GM18870 (cell line): ENCODE measurements around the gene SLC9A7.

ENCODE experiments used
- ATAC-seq: cut with Tn5 transposase; IDR thresholded peaks from one replicate; pipeline ENCODE4 v1.9.1; 2021; ENCODE audit warnings: moderate library complexity; ENCODE audit not compliant: unreplicated experiment

The SLC9A7 gene

GRCh38 chrX:46707274-46707965 lies 51.5 kb downstream of the SLC9A7 start:
- no peak for ATAC-seq

- ATAC-seq = peak; percentile 98
Observed at GRCh38 chrX:46704767-46705386, 54.0 kb downstream of the SLC9A7 start.

- ATAC-seq = no peak
Observed at GRCh38 chrX:46703980-46704379, 54.9 kb downstream of the SLC9A7 start.

GRCh38 chrX:46698691-46699090 lies 60.2 kb downstream of the SLC9A7 start:
- no peak for ATAC-seq

- ATAC-seq = no peak
Observed at GRCh38 chrX:46695491-46695890, 63.4 kb downstream of the SLC9A7 start.

- no peak for ATAC-seq
Observed at GRCh38 chrX:46694549-46694948, 64.4 kb downstream of the SLC9A7 start.

- peak; percentile 54 for ATAC-seq
Observed at GRCh38 chrX:46693149-46693548, 65.8 kb downstream of the SLC9A7 start.

- ATAC-seq = no peak
Observed at GRCh38 chrX:46690818-46691217, 68.1 kb downstream of the SLC9A7 start.

- ATAC-seq = no peak
Observed at GRCh38 chrX:46687619-46688018, 71.3 kb downstream of the SLC9A7 start.

GRCh38 chrX:46686003-46686645 lies 72.8 kb downstream of the SLC9A7 start:
- ATAC-seq = peak; percentile 54

GRCh38 chrX:46683048-46683447 lies 75.9 kb downstream of the SLC9A7 start:
- ATAC-seq = no peak

- ATAC-seq = no peak
Observed at GRCh38 chrX:46681849-46682248, 77.1 kb downstream of the SLC9A7 start.

GRCh38 chrX:46678232-46678631 lies 80.7 kb downstream of the SLC9A7 start:
- no peak for ATAC-seq

GRCh38 chrX:46676399-46677356 lies 82.2 kb downstream of the SLC9A7 start:
- ATAC-seq = no peak

GRCh38 chrX:46673620-46674359 lies 85.1 kb downstream of the SLC9A7 start:
- ATAC-seq = no peak

- ATAC-seq = no peak
Observed at GRCh38 chrX:46670316-46670715, 88.6 kb downstream of the SLC9A7 start.

- ATAC-seq = no peak
Observed at GRCh38 chrX:46666831-46667230, 92.1 kb downstream of the SLC9A7 start.

- no peak for ATAC-seq
Observed at GRCh38 chrX:46665232-46666152, 93.4 kb downstream of the SLC9A7 start.

GRCh38 chrX:46662188-46662958 lies 96.5 kb downstream of the SLC9A7 start:
- no peak for ATAC-seq
